CD4-positive, alpha-beta T cell (primary cell): ENCODE measurements around the gene UBC. TPM values are rescaled to one million over a fixed set of nuclear protein-coding genes. Genes with fewer than 3 reads are reported as not detected.

ENCODE experiments used
- ATAC-seq: fragments of 200-7000 bp; cut with Tn5 transposase; one replicate; pipeline ENCODE4 v1.10.0; 2022; ENCODE audit warnings: mild to moderate bottlenecking; ENCODE audit not compliant: poor library complexity
- CTCF ChIA-PET: fragments of 350-600 bp; sonication (Branson Sonifier 250); formaldehyde crosslinking; loops from one replicate; lab custom pipeline; 2021; ENCODE audit warnings: antibody characterized with exemption, inconsistent platforms; lab: Charles Lee
- POLR2A ChIA-PET: fragments of 350-600 bp; sonication (Branson Sonifier 250); formaldehyde crosslinking; loops from one replicate; lab custom pipeline; 2021; ENCODE audit warnings: antibody characterized with exemption, inconsistent platforms; lab: Charles Lee
- DNase-seq, 14 experiments: peaks; one replicate each; pipeline ENCODE4 v3.0.0-alpha.2; 2013 to 2020; ENCODE audit warnings: mixed read lengths in 2 of 14
- H3K27ac ChIP-seq, 2 donors: one replicate each; pipeline versions ENCODE4 v1.5.1 to v1.7.0; 2013; ENCODE audit warnings: low read length in 2 of 2, low read depth in 1 of 2, mild to moderate bottlenecking in 1 of 2
- H3K27me3 ChIP-seq, 2 experiments: 1 replicate in 1 of 2; 2 replicates in 1 of 2; pipeline versions ENCODE4 v1.6.1 to v1.7.0; 2013; ENCODE audit warnings: low read length in 2 of 2, control low read depth in 1 of 2, mild to moderate bottlenecking in 1 of 2, moderate library complexity in 1 of 2; ENCODE audit not compliant: insufficient read depth in 2 of 2, control insufficient read depth in 1 of 2
- H3K36me3 ChIP-seq: one replicate; pipeline ENCODE4 v1.6.1; 2013; ENCODE audit warnings: low read length, control low read depth; ENCODE audit not compliant: insufficient read depth
- H3K4me1 ChIP-seq: one replicate; pipeline ENCODE4 v1.6.1; 2013; ENCODE audit warnings: low read length, control low read depth; ENCODE audit not compliant: insufficient read depth
- H3K4me3 ChIP-seq: one replicate; pipeline ENCODE4 v1.5.1; 2013; ENCODE audit warnings: mild to moderate bottlenecking, low read length, moderate library complexity
- H3K9me3 ChIP-seq, 2 experiments: 1 replicate in 1 of 2; 2 replicates in 1 of 2; pipeline versions ENCODE4 v1.6.1 to v1.7.0; 2013; ENCODE audit warnings: low read length in 2 of 2, mild to moderate bottlenecking in 2 of 2, control low read depth in 1 of 2, moderate library complexity in 1 of 2; ENCODE audit not compliant: control insufficient read depth in 1 of 2, insufficient read depth in 1 of 2
- H3K27ac Mint-ChIP-seq: one replicate; pipeline ENCODE4 v1.8.0; 2020; ENCODE audit warnings: mixed read lengths
- H3K27me3 Mint-ChIP-seq: one replicate; pipeline ENCODE4 v1.8.0; 2021; ENCODE audit warnings: mixed read lengths
- H3K36me3 Mint-ChIP-seq: one replicate; pipeline ENCODE4 v1.8.0; 2021; ENCODE audit warnings: low read depth, mixed read lengths
- H3K4me1 Mint-ChIP-seq: one replicate; pipeline ENCODE4 v1.8.0; 2021; ENCODE audit warnings: low read depth, mixed read lengths
- H3K4me3 Mint-ChIP-seq: one replicate; pipeline ENCODE4 v1.8.0; 2020; ENCODE audit warnings: mild to moderate bottlenecking, mixed read lengths
- H3K9me3 Mint-ChIP-seq: one replicate; pipeline ENCODE4 v1.8.0; 2020; ENCODE audit warnings: mixed read lengths
- CTCF ChIP-seq: fragments of 200-600 bp; IDR thresholded peaks from one replicate; pipeline ENCODE4 v1.8.0; 2022; ENCODE audit warnings: antibody characterized with exemption, mild to moderate bottlenecking
- intact Hi-C, 2 experiments: fragments of 100-400 bp; cut with DNase I in 1 of 2; cut with micrococcal nuclease in 1 of 2; formaldehyde crosslinking; loops; one replicate each; pipeline versions ENCODE4 v1.15.1 to v1.9.0; 2023 to 2025; cut with DNase I, micrococcal nuclease
- total RNA-seq, 174 experiments: library from RNA in 2 of 174; stranded (reverse) in 2 of 174; gene quantifications; one replicate each; pipeline ENCODE4 v1.2.3 and lab custom pipeline; 2021 to 2026

UBC gene
- total RNA-seq, 2 experiments from 2014 or later: 1,389 to 1,410 TPM

- H3K4me1 ChIP-seq: peaks cover 46% of the 10 kb centered on the region
- Mint-ChIP-seq H3K27me3 (peaks cover 18% of the 10 kb centered on the region), H3K4me3 (peak overlapping the region; percentile 69), H3K36me3 (peaks cover 31% of the 10 kb centered on the region), H3K27ac (peak overlapping the region; percentile 98), H3K4me1 (peaks cover 47% of the 10 kb centered on the region), H3K9me3 (peaks cover 4% of the 10 kb centered on the region)
- no peak for DNase-seq
- no peak for ATAC-seq
- H3K27me3 ChIP-seq: no peaks in the 10 kb centered on the region
- POLR2A ChIA-PET: interaction anchor here (3.7 to 12.5 kb wide), 4 partner anchors 7 to 13 kb away, joined by 26 to 538 read pairs (median 84); partner anchors contain the start of gene UBC
- no peaks in the 10 kb centered on the region for H3K9me3 ChIP-seq
- intact Hi-C loops: no loop called here
- H3K36me3 ChIP-seq: no peaks in the 10 kb centered on the region
- H3K4me3 ChIP-seq: no peak overlapping the region
- CTCF ChIA-PET: interaction anchor here (1.3 to 4.8 kb wide), 2 partner anchors 13 to 18 kb away, joined by 6 to 16 read pairs; no protein-coding TSS in a partner anchor
- TF ChIP-seq CTCF: no peak
- H3K27ac ChIP-seq: no peak overlapping the region
Observed at GRCh38 chr12:124925117-124925516, 10.7 kb upstream of the UBC start.

GRCh38 chr12:124923905-124924734, 9.7 kb upstream of the UBC start:
- H3K27ac Mint-ChIP-seq: peak overlapping the region; percentile 69
- H3K27ac ChIP-seq: no peak overlapping the region
- peaks cover 4% of the 10 kb centered on the region for H3K9me3 Mint-ChIP-seq
- no peak for DNase-seq
- peaks cover 55% of the 10 kb centered on the region for H3K4me1 ChIP-seq
- no peak overlapping the region for H3K4me3 ChIP-seq
- ChIA-PET POLR2A (interaction anchor here (1.2 to 12.5 kb wide), 3 partner anchors 9 to 14 kb away, joined by 5 to 538 read pairs (median 26); partner anchors contain the start of gene UBC), CTCF (interaction anchor here (1.3 to 4.8 kb wide), 3 partner anchors 14 to 17 kb away, joined by 6 to 32 read pairs (median 16); no protein-coding TSS in a partner anchor)
- intact Hi-C loops: no loop called here
- no peaks in the 10 kb centered on the region for H3K9me3 ChIP-seq
- peaks cover 18% of the 10 kb centered on the region for H3K27me3 Mint-ChIP-seq
- ATAC-seq: no peak
- no peak for TF ChIP-seq CTCF
- peaks cover 31% of the 10 kb centered on the region for H3K36me3 Mint-ChIP-seq
- H3K27me3 ChIP-seq: no peaks in the 10 kb centered on the region
- H3K36me3 ChIP-seq: no peaks in the 10 kb centered on the region
- H3K4me1 Mint-ChIP-seq: peaks cover 55% of the 10 kb centered on the region
- H3K4me3 Mint-ChIP-seq: peak overlapping the region; percentile 14

DNA sequence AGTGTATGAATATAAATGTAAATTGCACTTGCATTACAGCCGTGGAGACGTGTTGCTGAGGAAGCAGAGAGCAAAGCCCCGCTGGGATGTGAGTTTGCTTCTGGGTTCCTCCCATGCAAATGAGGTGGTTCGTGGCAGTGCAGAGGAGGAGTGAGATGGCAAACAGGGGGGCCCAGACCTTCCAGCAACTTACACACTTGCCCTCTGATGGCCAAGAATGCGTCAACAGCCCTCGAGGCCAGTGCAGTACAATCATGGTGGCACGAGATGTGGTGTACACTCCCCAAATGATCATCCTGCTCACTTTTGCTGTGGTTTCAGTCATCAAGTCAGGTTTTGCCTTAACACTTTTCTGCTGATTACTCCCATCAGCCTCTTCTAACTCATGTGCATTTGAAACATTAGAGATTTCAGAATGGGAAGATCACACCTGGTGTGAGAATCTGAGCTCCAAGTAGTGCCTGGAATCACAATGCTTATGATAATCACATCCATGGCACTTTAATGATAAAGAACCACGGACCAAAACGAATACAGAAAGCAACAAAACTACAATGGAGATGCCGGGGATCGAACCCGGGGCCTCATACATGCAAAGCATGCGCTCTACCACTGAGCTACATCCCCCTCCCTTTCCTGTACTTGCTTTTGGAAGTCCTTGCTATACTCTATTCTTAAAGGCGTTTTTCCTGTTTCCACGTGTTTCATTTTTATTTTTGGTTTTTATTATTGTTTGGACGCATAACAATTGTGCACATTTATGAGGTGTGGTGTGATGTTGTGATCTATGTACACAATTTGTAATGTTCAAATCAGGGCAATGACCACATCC, 7.0 kb upstream of the UBC start:
- DNase-seq (peak; percentile 33 to 91 (median 55)), ATAC-seq (peak; percentile 8)
- Histone ChIP-seq H3K27ac (peak overlapping the region; percentile 60 to 97), H3K9me3 (no peaks in the 10 kb centered on the region), H3K4me3 (peak overlapping the region; percentile 31), H3K4me1 (peaks cover 59% of the 10 kb centered on the region), H3K27me3 (no peaks in the 10 kb centered on the region), H3K36me3 (no peaks in the 10 kb centered on the region)
- Mint-ChIP-seq H3K9me3 (no peaks in the 10 kb centered on the region), H3K4me1 (peaks cover 55% of the 10 kb centered on the region), H3K27ac (peak overlapping the region; percentile 99), H3K4me3 (peak overlapping the region; percentile 87), H3K27me3 (peaks cover 6% of the 10 kb centered on the region), H3K36me3 (peaks cover 22% of the 10 kb centered on the region)
- intact Hi-C loops: no loop called here
- ChIA-PET CTCF (interaction anchor here (1.4 to 8.2 kb wide), 3 partner anchors 8 to 18 kb away, joined by 4 to 65 read pairs (median 32); no protein-coding TSS in a partner anchor), POLR2A (interaction anchor here (1.0 to 12.5 kb wide), 4 partner anchors 8 to 57 kb away, joined by 3 to 538 read pairs (median 24); partner anchors contain the start of gene UBC)
- no peak for TF ChIP-seq CTCF
